Muscle layer of colon (tissue), 2 donors: ENCODE data around the gene HNRNPUL1.
"Not testable (repeated sequence)": the region's sequence is repeated elsewhere in the genome, so short reads cannot be mapped to it uniquely, and the experiment has no call there.

ENCODE experiments used
- H3K27ac ChIP-seq: one replicate; pipeline ENCODE4 v1.7.0; 2013; ENCODE audit warnings: low read depth, mild to moderate bottlenecking, low read length, moderate library complexity
- H3K27me3 ChIP-seq, 2 donors: one replicate each; pipeline ENCODE4 v1.7.0; 2013; ENCODE audit warnings: low read length in 2 of 2, mild to moderate bottlenecking in 2 of 2; ENCODE audit not compliant: insufficient read depth in 2 of 2, control insufficient read depth in 1 of 2
- H3K36me3 ChIP-seq: one replicate; pipeline ENCODE4 v1.7.0; 2013; ENCODE audit warnings: mild to moderate bottlenecking, low read length; ENCODE audit not compliant: insufficient read depth
- H3K4me1 ChIP-seq: one replicate; pipeline ENCODE4 v1.7.0; 2013; ENCODE audit warnings: mild to moderate bottlenecking, low read length; ENCODE audit not compliant: insufficient read depth
- H3K4me3 ChIP-seq, 2 donors: one replicate each; pipeline ENCODE4 v1.7.0; 2013; ENCODE audit warnings: low read length in 2 of 2, low read depth in 1 of 2, mild to moderate bottlenecking in 1 of 2, moderate library complexity in 1 of 2
- H3K9ac ChIP-seq: one replicate; pipeline ENCODE4 v1.7.0; 2013; ENCODE audit warnings: low read length
- H3K9me3 ChIP-seq: one replicate; pipeline ENCODE4 v1.7.0; 2013; ENCODE audit warnings: mild to moderate bottlenecking, low read length
- donor health status: abdominal sarcoma.
- donor health status: Adenocarcinoma of cecum.

Gene HNRNPUL1

DNA sequence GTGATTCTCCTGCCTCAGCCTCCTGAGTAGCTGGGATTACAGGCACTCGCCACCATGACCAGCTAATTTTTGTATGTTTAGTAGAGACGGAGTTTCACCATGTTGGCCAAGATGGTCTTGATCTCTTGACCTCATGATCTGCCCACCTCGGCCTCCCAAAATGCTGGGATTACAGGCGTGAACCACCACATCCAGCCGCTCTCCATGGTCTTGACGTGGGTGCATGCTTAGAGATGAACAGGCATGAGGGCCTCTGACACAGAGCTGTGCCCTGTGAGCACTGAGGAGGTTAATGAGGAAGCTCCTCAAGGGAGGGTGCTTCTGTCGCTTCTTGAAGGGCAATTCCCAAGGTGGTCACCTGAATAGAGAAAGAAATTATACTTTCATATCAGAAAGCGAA lies 25.6 kb downstream of the HNRNPUL1 start:
- not testable (repeated sequence) for H3K9ac ChIP-seq, H3K9me3 ChIP-seq, H3K27ac ChIP-seq, H3K4me3 ChIP-seq, H3K27me3 ChIP-seq, H3K4me1 ChIP-seq
- peaks cover 75% of the 10 kb centered on the region for H3K36me3 ChIP-seq

DNA sequence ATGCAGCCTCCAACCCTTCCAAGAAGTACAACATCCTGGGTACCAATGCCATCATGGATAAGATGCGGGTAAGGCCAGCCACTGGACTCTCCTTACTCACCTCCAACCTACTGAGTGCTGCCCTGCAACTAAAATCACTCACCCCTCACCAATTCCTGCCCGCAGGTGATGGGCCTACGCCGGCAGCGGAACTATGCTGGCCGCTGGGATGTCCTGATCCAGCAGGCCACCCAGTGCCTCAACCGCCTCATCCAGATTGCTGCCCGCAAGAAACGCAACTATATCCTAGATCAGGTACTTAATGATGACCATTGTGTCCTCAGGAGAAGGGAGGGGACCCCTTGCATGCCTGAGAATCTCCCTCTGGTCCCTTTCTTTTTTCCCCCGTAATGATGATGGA lies 30.2 kb downstream of the HNRNPUL1 start:
- Histone ChIP-seq H3K4me3 (no peak overlapping the region), H3K9me3 (no peaks in the 10 kb centered on the region), H3K9ac (no peak overlapping the region), H3K27ac (no peak overlapping the region), H3K27me3 (no peaks in the 10 kb centered on the region), H3K4me1 (peaks cover 29% of the 10 kb centered on the region), H3K36me3 (peaks cover 76% of the 10 kb centered on the region)

DNA sequence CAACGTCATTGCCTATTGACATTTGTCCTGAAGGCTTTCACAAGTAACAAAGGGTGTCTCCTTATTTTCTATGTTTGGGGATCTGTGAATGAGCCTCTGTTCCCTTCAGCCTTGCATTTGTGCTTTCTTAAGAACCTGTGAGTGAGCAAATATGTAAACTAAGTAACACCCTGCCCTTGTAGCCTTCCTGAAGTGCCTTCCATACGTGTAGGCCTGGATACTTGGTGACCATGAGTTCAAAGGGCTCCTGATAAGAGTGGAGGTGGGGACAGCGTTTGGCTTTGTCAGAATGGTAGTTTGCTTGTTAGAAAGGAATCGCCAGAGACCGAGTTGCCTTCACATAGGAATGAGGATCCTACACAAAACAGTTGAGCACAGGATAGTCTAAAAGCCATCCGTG lies 31.3 kb downstream of the HNRNPUL1 start:
- Histone ChIP-seq H3K4me3 (no peak overlapping the region), H3K36me3 (peaks cover 67% of the 10 kb centered on the region), H3K9me3 (no peaks in the 10 kb centered on the region), H3K27me3 (no peaks in the 10 kb centered on the region), H3K9ac (no peak overlapping the region), H3K4me1 (peaks cover 40% of the 10 kb centered on the region), H3K27ac (peak overlapping the region; percentile 4)

DNA sequence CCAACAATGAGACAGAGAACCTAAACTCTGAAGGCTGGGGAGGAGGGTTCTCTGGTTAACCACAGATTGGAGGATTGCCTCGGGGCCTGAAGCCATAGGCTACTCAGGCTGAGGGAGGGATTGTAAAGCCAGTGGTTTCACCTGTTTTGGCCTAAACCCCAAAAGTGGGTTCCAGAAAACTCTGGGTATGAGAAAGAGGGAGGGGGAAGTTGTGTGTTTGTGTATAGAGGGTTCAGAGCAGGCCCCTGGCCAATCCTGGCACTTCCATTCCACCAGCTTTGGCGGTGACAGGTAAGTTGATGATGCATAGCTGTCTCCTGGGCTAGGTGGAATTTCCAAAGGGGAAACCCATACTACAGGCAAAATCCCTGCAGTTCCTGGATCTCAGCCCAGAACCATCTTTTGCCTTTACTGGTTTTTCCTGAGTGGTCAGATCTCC lies 32.3 kb downstream of the HNRNPUL1 start:
- Histone ChIP-seq H3K4me3 (no peak overlapping the region), H3K9me3 (no peaks in the 10 kb centered on the region), H3K27ac (peak overlapping the region; percentile 16), H3K27me3 (no peaks in the 10 kb centered on the region), H3K9ac (no peak overlapping the region), H3K36me3 (peaks cover 69% of the 10 kb centered on the region), H3K4me1 (peaks cover 42% of the 10 kb centered on the region)

- H3K4me3 ChIP-seq, result peak overlapping the region in 1 of 2 donors; percentile 12
- peaks cover 42% of the 10 kb centered on the region for H3K4me1 ChIP-seq
- H3K9ac ChIP-seq, result no peak overlapping the region
- peaks cover 70% of the 10 kb centered on the region for H3K36me3 ChIP-seq
- H3K27ac ChIP-seq, result peak overlapping the region; percentile 86
- no peaks in the 10 kb centered on the region for H3K9me3 ChIP-seq
- no peaks in the 10 kb centered on the region for H3K27me3 ChIP-seq
Measured at GRCh38 chr19:41297628-41298347, 33.6 kb downstream of the HNRNPUL1 start.

- peaks cover 42% of the 10 kb centered on the region for H3K4me1 ChIP-seq
- H3K4me3 ChIP-seq, result peak overlapping the region in 1 of 2 donors; percentile 12
- peak overlapping the region; percentile 86 for H3K27ac ChIP-seq
- no peaks in the 10 kb centered on the region for H3K9me3 ChIP-seq
- peaks cover 70% of the 10 kb centered on the region for H3K36me3 ChIP-seq
- no peaks in the 10 kb centered on the region for H3K27me3 ChIP-seq
- no peak overlapping the region for H3K9ac ChIP-seq
Measured at GRCh38 chr19:41298348-41298964, 34.3 kb downstream of the HNRNPUL1 start.

- no peak overlapping the region for H3K9ac ChIP-seq
- H3K36me3 ChIP-seq, result peaks cover 70% of the 10 kb centered on the region
- H3K4me3 ChIP-seq, result no peak overlapping the region
- no peaks in the 10 kb centered on the region for H3K27me3 ChIP-seq
- no peaks in the 10 kb centered on the region for H3K9me3 ChIP-seq
- H3K4me1 ChIP-seq, result peaks cover 42% of the 10 kb centered on the region
- peak overlapping the region; percentile 86 for H3K27ac ChIP-seq
Measured at GRCh38 chr19:41299046-41299754, 35.0 kb downstream of the HNRNPUL1 start.

DNA sequence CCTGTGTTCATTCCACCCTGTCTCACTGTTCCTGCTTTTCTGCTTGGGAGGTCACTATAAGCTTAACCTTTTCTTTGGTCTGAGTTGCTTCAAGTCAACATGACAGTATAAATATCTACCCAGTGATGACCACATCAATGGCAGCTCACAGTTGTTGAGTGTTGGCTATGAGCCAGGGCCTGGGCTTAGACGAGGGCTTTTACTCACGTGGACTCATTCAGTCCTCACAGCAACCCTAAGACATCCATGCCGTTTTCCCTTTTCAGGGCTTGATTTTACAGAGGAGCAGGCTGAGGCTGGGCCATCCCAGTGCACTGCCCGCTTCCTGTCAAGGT lies 35.5 kb downstream of the HNRNPUL1 start:
- Histone ChIP-seq H3K36me3 (peaks cover 70% of the 10 kb centered on the region), H3K9ac (no peak overlapping the region), H3K9me3 (no peaks in the 10 kb centered on the region), H3K27ac (peak overlapping the region; percentile 86), H3K4me3 (no peak overlapping the region), H3K27me3 (no peaks in the 10 kb centered on the region), H3K4me1 (peaks cover 42% of the 10 kb centered on the region)

- H3K36me3 ChIP-seq, result peaks cover 70% of the 10 kb centered on the region
- H3K27ac ChIP-seq, result peak overlapping the region; percentile 86
- H3K4me1 ChIP-seq, result peaks cover 42% of the 10 kb centered on the region
Measured at GRCh38 chr19:41300555-41300954, 36.4 kb downstream of the HNRNPUL1 start.

DNA sequence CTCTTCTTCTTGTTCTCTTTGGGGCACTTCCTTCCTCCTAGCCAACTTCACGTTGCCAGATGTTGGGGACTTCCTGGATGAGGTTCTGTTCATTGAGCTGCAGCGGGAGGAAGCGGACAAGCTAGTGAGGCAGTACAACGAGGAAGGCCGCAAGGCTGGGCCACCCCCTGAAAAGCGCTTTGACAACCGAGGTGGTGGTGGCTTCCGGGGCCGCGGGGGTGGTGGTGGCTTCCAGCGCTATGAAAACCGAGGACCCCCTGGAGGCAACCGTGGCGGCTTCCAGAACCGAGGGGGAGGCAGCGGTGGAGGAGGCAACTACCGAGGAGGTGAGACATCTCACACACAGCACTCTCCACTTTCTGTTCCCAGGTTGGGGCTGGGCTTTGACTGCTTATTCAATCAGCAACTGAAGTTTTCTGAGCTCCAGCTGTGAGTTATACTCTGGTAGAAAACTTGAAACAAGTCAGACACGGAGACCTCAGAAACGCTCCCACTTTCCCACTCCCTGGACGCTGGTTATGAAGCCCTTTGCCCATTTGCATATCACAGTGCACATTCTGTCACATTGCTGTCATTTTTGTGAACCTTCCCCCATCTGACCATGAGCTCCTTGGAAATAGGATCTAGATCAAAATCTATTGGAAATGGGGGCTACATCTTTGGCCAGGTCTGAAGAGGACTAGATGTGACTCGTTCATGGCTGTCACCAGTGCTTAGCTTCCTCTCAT lies 38.6 kb downstream of the HNRNPUL1 start:
- Histone ChIP-seq H3K27me3 (no peaks in the 10 kb centered on the region), H3K4me3 (no peak overlapping the region), H3K9me3 (no peaks in the 10 kb centered on the region), H3K36me3 (peaks cover 72% of the 10 kb centered on the region), H3K4me1 (peaks cover 32% of the 10 kb centered on the region), H3K9ac (no peak overlapping the region), H3K27ac (no peak overlapping the region)

More at GRCh38 chr19:41300555-41300954, 36.4 kb downstream of the HNRNPUL1 start:
- Histone ChIP-seq H3K4me3 (no peak overlapping the region), H3K9ac (no peak overlapping the region), H3K27me3 (no peaks in the 10 kb centered on the region), H3K9me3 (no peaks in the 10 kb centered on the region)

DNA sequence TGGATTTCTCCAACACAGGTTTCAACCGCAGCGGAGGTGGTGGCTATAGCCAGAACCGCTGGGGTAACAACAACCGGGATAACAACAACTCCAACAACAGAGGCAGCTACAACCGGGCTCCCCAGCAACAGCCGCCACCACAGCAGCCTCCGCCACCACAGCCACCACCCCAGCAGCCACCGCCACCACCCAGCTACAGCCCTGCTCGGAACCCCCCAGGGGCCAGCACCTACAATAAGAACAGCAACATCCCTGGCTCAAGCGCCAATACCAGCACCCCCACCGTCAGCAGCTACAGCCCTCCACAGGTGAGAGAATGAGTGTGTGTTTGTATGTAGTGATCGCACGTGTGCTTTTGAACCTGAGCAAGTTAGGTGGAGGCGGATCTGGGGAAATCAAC lies 39.8 kb downstream of the HNRNPUL1 start:
- peaks cover 78% of the 10 kb centered on the region for H3K36me3 ChIP-seq
- peaks cover 32% of the 10 kb centered on the region for H3K4me1 ChIP-seq
- no peaks in the 10 kb centered on the region for H3K27me3 ChIP-seq
- no peak overlapping the region for H3K27ac ChIP-seq
- H3K4me3 ChIP-seq, result no peak overlapping the region
- H3K9ac ChIP-seq, result no peak overlapping the region
- no peaks in the 10 kb centered on the region for H3K9me3 ChIP-seq
